PC-3 (cell line): ENCODE results near the gene C16orf86. TPM values are rescaled to one million over a fixed set of nuclear protein-coding genes. Genes with fewer than 3 reads are reported as not detected.

Source experiments
- ATAC-seq: fragments of 200-7000 bp; cut with Tn5 transposase; 2 replicates; pipeline ENCODE4 v1.9.1; 2020; ENCODE audit warnings: mild to moderate bottlenecking, moderate library complexity
- BruUV-seq: library from RNA; stranded (reverse); fragments of 400-500 nt; replicated peaks from 2 replicates; lab custom pipeline; 2021; lab: Mats Ljungman, UMichigan
- CTCF ChIA-PET: fragments of 300-600 bp; sonication (Branson Sonifier 250); formaldehyde crosslinking; loops from one replicate; lab custom pipeline; 2022; ENCODE audit warnings: antibody characterized with exemption; lab: Charles Lee
- POLR2A ChIA-PET: fragments of 300-600 bp; sonication (Branson Sonifier 250); formaldehyde crosslinking; loops from one replicate; lab custom pipeline; 2022; ENCODE audit warnings: antibody characterized with exemption; ENCODE audit not compliant: unreplicated experiment; lab: Charles Lee
- DNase-seq: peaks from one replicate; pipeline ENCODE4 v3.0.0-alpha.2; 2015
- H2AFZ ChIP-seq: fragments of 300-600 bp; sonication (generic); 2 replicates; pipeline ENCODE4 v1.6.0; 2016; ENCODE audit warnings: antibody characterized with exemption, low read length
- H3F3A ChIP-seq: fragments of 300-600 bp; sonication (generic); one replicate; pipeline ENCODE4 v1.6.0; 2017; ENCODE audit warnings: antibody characterized with exemption, low read length, control low read depth, mild to moderate bottlenecking; ENCODE audit not compliant: unreplicated experiment
- H3K27ac ChIP-seq: fragments of 300-600 bp; sonication (generic); 2 replicates; pipeline ENCODE4 v1.5.1; 2016; ENCODE audit warnings: mild to moderate bottlenecking, low read length
- H3K27me3 ChIP-seq: fragments of 300-600 bp; sonication (generic); 2 replicates; pipeline ENCODE4 v1.6.1; 2016; ENCODE audit warnings: low read length, mixed read lengths
- H3K36me3 ChIP-seq: fragments of 300-600 bp; sonication (generic); 2 replicates; pipeline ENCODE4 v1.6.1; 2016; ENCODE audit warnings: low read depth, mixed run types, low read length, mixed read lengths
- H3K4me1 ChIP-seq: fragments of 300-600 bp; sonication (generic); 2 replicates; pipeline ENCODE4 v1.5.1; 2016; ENCODE audit warnings: low read length; ENCODE audit not compliant: insufficient read depth
- H3K4me2 ChIP-seq: fragments of 300-600 bp; sonication (generic); 2 replicates; pipeline ENCODE4 v1.6.0; 2016; ENCODE audit warnings: low read length
- H3K4me3 ChIP-seq: fragments of 300-600 bp; sonication (generic); 2 replicates; pipeline ENCODE4 v1.5.1; 2016; ENCODE audit warnings: mild to moderate bottlenecking, low read length, mixed read lengths
- H3K79me2 ChIP-seq: fragments of 300-600 bp; sonication (generic); 2 replicates; pipeline ENCODE4 v1.6.1; 2017; ENCODE audit warnings: low read length, mixed read lengths
- H3K9ac ChIP-seq: fragments of 300-600 bp; sonication (generic); 2 replicates; pipeline ENCODE4 v1.6.0; 2016; ENCODE audit warnings: mild to moderate bottlenecking, low read length
- H3K9me2 ChIP-seq: fragments of 300-600 bp; sonication (generic); replicated peaks from 2 replicates; pipeline ENCODE4 v1.6.1; 2016; ENCODE audit warnings: mixed run types, low read length, mixed read lengths
- H3K9me3 ChIP-seq: fragments of 300-600 bp; sonication (generic); 2 replicates; pipeline ENCODE4 v1.6.1; 2016; ENCODE audit warnings: low read length, mixed read lengths
- H4K20me1 ChIP-seq: fragments of 300-600 bp; sonication (generic); 2 replicates; pipeline ENCODE4 v1.6.1; 2016; ENCODE audit warnings: low read length, mixed read lengths
- EZH2 ChIP-seq: fragments of 300-600 bp; sonication (generic); IDR thresholded peaks from one replicate; pipeline ENCODE4 v1.6.1; 2017; ENCODE audit warnings: antibody characterized with exemption, mild to moderate bottlenecking, low read length; ENCODE audit not compliant: unreplicated experiment
- EZH2phosphoT487 ChIP-seq: fragments of 300-600 bp; sonication (generic); IDR thresholded peaks from 2 replicates; pipeline ENCODE4 v1.6.1; 2018; ENCODE audit warnings: mild to moderate bottlenecking, antibody characterized with exemption, low read length, borderline replicate concordance
- intact Hi-C: fragments of 100-400 bp; cut with micrococcal nuclease; formaldehyde crosslinking; loops from 2 replicates; pipeline ENCODE4 v1.9.0; 2023
- total RNA-seq: library from RNA; depleted of rRNA; stranded (reverse); fragments of >200 nt; gene quantifications from 2 replicates; pipeline ENCODE4 v1.2.3, GENCODE V29; 2014
- TF ChIP-seq, protein P1 (sequence below): fragments of 300-600 bp; sonication (generic); conservative IDR thresholded peaks from 2 replicates; pipeline ENCODE4 v1.5.1; 2017; ENCODE audit warnings: antibody characterized with exemption, low read depth, mild to moderate bottlenecking, low read length

C16orf86 gene
- total RNA-seq, 1 experiment from 2014 or later = not detected

DNA sequence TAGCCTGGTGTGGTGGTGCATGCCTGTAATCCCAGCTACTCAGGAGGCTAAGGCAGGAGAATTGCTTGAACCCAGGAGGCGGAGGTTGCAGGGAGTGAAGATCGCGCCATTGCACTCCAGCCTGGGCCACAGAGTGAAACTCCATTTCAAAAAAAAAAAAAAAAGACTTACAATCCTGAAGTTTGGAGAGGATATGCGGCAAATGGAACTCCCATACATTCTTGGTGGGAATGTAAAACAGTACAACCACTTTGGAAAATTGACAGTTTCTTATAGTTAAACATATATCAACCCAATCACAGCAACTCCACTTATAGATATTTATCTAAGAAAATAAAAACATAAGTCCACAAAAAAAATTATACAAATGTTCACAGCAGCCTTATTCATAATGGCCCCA, 40.6 kb downstream of the C16orf86 start:
- no TSS peak for BruUV-seq
- ChIA-PET POLR2A (no interaction called here), CTCF (no interaction called here)
- H3K4me3 ChIP-seq = no peak overlapping the region
- DNase-seq (no peak), ATAC-seq (no peak)
- peaks cover 11% of the 10 kb centered on the region; the same call in 1 of the 2 replicates for H4K20me1 ChIP-seq
- no peak overlapping the region for H3K4me2 ChIP-seq
- H3K27me3 ChIP-seq = no peaks in the 10 kb centered on the region
- no peak overlapping the region for H3K27ac ChIP-seq
- H3F3A ChIP-seq = no peaks in the 10 kb centered on the region
- H3K9me3 ChIP-seq = no peaks in the 10 kb centered on the region
- no peaks in the 10 kb centered on the region for H3K36me3 ChIP-seq
- peaks cover 5% of the 10 kb centered on the region; the same call in 1 of the 2 replicates for H3K4me1 ChIP-seq
- no peaks in the 10 kb centered on the region for H3K9me2 ChIP-seq
- no peak overlapping the region for H3K9ac ChIP-seq
- no peak overlapping the region for H2AFZ ChIP-seq
- TF ChIP-seq, protein P1, sequence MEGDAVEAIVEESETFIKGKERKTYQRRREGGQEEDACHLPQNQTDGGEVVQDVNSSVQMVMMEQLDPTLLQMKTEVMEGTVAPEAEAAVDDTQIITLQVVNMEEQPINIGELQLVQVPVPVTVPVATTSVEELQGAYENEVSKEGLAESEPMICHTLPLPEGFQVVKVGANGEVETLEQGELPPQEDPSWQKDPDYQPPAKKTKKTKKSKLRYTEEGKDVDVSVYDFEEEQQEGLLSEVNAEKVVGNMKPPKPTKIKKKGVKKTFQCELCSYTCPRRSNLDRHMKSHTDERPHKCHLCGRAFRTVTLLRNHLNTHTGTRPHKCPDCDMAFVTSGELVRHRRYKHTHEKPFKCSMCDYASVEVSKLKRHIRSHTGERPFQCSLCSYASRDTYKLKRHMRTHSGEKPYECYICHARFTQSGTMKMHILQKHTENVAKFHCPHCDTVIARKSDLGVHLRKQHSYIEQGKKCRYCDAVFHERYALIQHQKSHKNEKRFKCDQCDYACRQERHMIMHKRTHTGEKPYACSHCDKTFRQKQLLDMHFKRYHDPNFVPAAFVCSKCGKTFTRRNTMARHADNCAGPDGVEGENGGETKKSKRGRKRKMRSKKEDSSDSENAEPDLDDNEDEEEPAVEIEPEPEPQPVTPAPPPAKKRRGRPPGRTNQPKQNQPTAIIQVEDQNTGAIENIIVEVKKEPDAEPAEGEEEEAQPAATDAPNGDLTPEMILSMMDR = no peak
- no peak for TF ChIP-seq EZH2
- no peak for TF ChIP-seq EZH2phosphoT487
- intact Hi-C loops = no loop called here
- H3K79me2 ChIP-seq = peaks cover 37% of the 10 kb centered on the region

DNA sequence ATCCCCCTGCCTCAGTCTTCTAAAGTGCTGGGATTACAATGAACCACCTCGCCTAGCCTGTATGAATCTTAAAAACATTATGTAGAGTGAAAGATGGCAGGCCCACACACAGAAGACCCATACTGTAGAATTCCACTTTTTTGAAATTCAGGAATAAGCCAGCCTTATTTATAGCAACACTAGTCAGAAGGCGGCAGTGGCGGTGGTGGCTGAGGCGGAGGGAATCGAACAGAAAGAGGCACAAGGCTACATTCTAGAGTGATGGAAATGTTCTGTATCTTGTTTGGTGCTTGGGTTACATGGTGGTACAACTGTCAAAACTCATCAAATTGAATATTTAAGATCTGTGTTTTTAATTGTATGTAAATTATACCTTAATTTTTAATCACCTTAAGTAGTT, 41.2 kb downstream of the C16orf86 start:
- Histone ChIP-seq H2AFZ (no peak overlapping the region), H3K79me2 (peaks cover 37% of the 10 kb centered on the region), H3K4me2 (no peak overlapping the region), H4K20me1 (peaks cover 11% of the 10 kb centered on the region; the same call in 1 of the 2 replicates), H3K36me3 (no peaks in the 10 kb centered on the region), H3K27me3 (no peaks in the 10 kb centered on the region), H3K9me3 (no peaks in the 10 kb centered on the region), H3F3A (no peaks in the 10 kb centered on the region), H3K9ac (no peak overlapping the region), H3K9me2 (no peaks in the 10 kb centered on the region), H3K4me1 (peaks cover 5% of the 10 kb centered on the region; the same call in 1 of the 2 replicates), H3K4me3 (no peak overlapping the region), H3K27ac (no peak overlapping the region)
- BruUV-seq = no TSS peak
- POLR2A ChIA-PET = no interaction called here
- no peak for TF ChIP-seq EZH2
- no peak for TF ChIP-seq EZH2phosphoT487
- TF ChIP-seq, protein P1 = no peak
- DNase-seq (no peak), ATAC-seq (no peak)
- CTCF ChIA-PET = no interaction called here
- intact Hi-C loops = no loop called here

DNA sequence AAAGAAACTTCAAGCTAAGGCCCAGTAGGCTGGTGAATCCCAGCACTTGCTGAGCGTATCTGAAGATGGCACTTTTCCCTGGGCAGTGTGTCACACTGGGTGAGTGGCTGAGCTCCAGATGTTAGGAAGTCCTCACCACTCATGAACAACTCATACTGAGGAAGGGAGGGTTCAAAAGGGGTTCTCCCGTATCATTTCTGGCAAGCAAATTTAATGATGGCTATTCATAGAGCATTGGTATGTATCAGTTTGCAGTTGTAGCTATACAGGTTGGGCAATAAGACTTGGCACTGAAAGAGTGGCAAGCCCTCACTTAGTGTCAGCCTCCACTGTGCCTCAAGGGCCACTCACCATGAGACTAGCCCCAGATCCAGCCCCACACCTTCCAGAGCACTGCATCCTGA, 41.8 kb downstream of the C16orf86 start:
- Histone ChIP-seq H3K36me3 (no peaks in the 10 kb centered on the region), H3K9me2 (no peaks in the 10 kb centered on the region), H3K9ac (no peak overlapping the region), H3K4me1 (peaks cover 5% of the 10 kb centered on the region; the same call in 1 of the 2 replicates), H3K27me3 (no peaks in the 10 kb centered on the region), H4K20me1 (peaks cover 11% of the 10 kb centered on the region; the same call in 1 of the 2 replicates), H3K9me3 (no peaks in the 10 kb centered on the region), H3K79me2 (peaks cover 41% of the 10 kb centered on the region), H3K4me2 (no peak overlapping the region), H3K4me3 (no peak overlapping the region), H2AFZ (no peak overlapping the region), H3K27ac (no peak overlapping the region), H3F3A (no peaks in the 10 kb centered on the region)
- CTCF ChIA-PET = interaction anchor here (0.6 kb wide), 1 partner anchor 11 kb away, joined by 3 read pairs; no protein-coding TSS in a partner anchor
- intact Hi-C loops = no loop called here
- DNase-seq = peak; percentile 56
- ATAC-seq = peak; percentile 85
- TF ChIP-seq, protein P1 = no peak
- TF ChIP-seq EZH2phosphoT487 = no peak
- TF ChIP-seq EZH2 = no peak
- POLR2A ChIA-PET = no interaction called here
- no TSS peak for BruUV-seq
